Hepatocyte (in vitro differentiated cells): ENCODE measurements around the gene KDM6B. TPM values are rescaled to one million over a fixed set of nuclear protein-coding genes. Genes with fewer than 3 reads are reported as not detected.

Experiments
- DNase-seq: peaks from one replicate; pipeline ENCODE4 v3.0.0-alpha.2; 2016; ENCODE audit warnings: low spot score
- H2AFZ ChIP-seq: fragments of 200-600 bp; sonication (generic); 2 replicates; pipeline ENCODE4 v1.6.0; 2016; ENCODE audit warnings: antibody characterized with exemption, mild to moderate bottlenecking
- H3K27ac ChIP-seq: fragments of 200-600 bp; sonication (generic); 2 replicates; pipeline ENCODE4 v1.5.1; 2016; ENCODE audit warnings: mild to moderate bottlenecking
- H3K27me3 ChIP-seq: fragments of 200-600 bp; sonication (generic); 2 replicates; pipeline ENCODE4 v1.6.1; 2016
- H3K36me3 ChIP-seq: fragments of 200-600 bp; sonication (generic); replicated peaks from 2 replicates; pipeline ENCODE4 v1.5.1; 2016; ENCODE audit warnings: low read depth; ENCODE audit not compliant: insufficient read depth
- H3K4me1 ChIP-seq: fragments of 200-600 bp; sonication (generic); 2 replicates; pipeline ENCODE4 v1.5.1; 2016; ENCODE audit warnings: mild to moderate bottlenecking, moderate library complexity; ENCODE audit not compliant: insufficient read depth
- H3K4me2 ChIP-seq: fragments of 200-600 bp; sonication (generic); 2 replicates; pipeline ENCODE4 v1.6.0; 2016
- H3K4me3 ChIP-seq: fragments of 200-600 bp; sonication (generic); 2 replicates; pipeline ENCODE4 v1.5.1; 2016; ENCODE audit warnings: mild to moderate bottlenecking
- H3K79me2 ChIP-seq: fragments of 200-600 bp; sonication (generic); 2 replicates; pipeline ENCODE4 v1.6.0; 2017; ENCODE audit warnings: mild to moderate bottlenecking
- H3K9me2 ChIP-seq: fragments of 200-600 bp; sonication (generic); replicated peaks from 2 replicates; pipeline ENCODE4 v1.6.0; 2017; ENCODE audit warnings: mild to moderate bottlenecking; ENCODE audit not compliant: insufficient read depth
- H3K9me3 ChIP-seq: fragments of 200-600 bp; sonication (generic); 2 replicates; pipeline ENCODE4 v1.5.1; 2016; ENCODE audit warnings: low read depth, mild to moderate bottlenecking
- H4K20me1 ChIP-seq: fragments of 200-600 bp; sonication (generic); 2 replicates; pipeline ENCODE4 v1.6.0; 2016; ENCODE audit warnings: mild to moderate bottlenecking; ENCODE audit not compliant: insufficient read depth, poor library complexity, severe bottlenecking
- EZH2 ChIP-seq: fragments of 200-600 bp; sonication (generic); IDR thresholded peaks from 2 replicates; pipeline ENCODE4 v1.6.1; 2016; ENCODE audit warnings: antibody characterized with exemption, mild to moderate bottlenecking, borderline replicate concordance
- EZH2phosphoT487 ChIP-seq: fragments of 200-600 bp; sonication (generic); IDR thresholded peaks from one replicate; pipeline ENCODE4 v1.6.1; 2018; ENCODE audit warnings: antibody characterized with exemption, mild to moderate bottlenecking, low read depth, moderate library complexity; ENCODE audit not compliant: unreplicated experiment, severe bottlenecking
- WGBS: methylation state at CpG from one replicate; pipeline ENCODE4 v1.1.6; 2016; ENCODE audit warnings: low lambda C conversion rate; ENCODE audit errors: missing lambda C conversion rate; 5-methylcytosine and 5-hydroxymethylcytosine counted together
- polyA plus RNA-seq: library from polyadenylated mRNA; unstranded; fragments of >200 nt; fragmentation: Nextera tagmentation; extraction: Ambion mirVana; gene quantifications from 2 replicates; pipeline ENCODE4 v1.2.1, GENCODE V29; 2016
- total RNA-seq: library from RNA; depleted of rRNA; stranded (reverse); fragments of >200 nt; gene quantifications from 2 replicates; pipeline ENCODE4 v1.2.3, GENCODE V29; 2014
- TF ChIP-seq, protein P1 (sequence below): fragments of 200-600 bp; sonication (generic); IDR thresholded peaks from 2 replicates; pipeline ENCODE4 v1.5.1; 2016; ENCODE audit warnings: antibody characterized with exemption, mild to moderate bottlenecking; ENCODE audit not compliant: poor library complexity

KDM6B gene
- total and polyA plus RNA-seq, 2 experiments from 2014 or later = 5.9 to 10.2 TPM

DNA sequence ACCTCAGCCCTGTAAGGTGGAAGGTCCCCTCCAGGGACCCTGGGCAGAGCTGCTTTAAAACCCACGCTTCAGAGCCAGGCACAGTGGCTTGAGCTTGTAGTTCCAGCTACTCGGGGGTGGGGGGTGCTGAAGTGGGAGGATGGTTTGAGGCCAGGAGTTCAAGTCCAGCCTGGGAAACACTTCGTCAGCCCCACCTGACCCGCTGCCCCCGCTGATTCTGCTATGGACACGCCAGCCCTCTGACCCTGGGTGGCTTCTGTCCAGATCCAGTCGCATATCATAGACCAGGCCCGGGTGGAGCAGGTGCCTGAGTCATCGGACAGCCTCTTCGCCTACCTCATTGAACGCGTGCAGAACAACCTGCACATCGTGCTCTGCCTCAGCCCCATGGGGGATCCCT, 35.2 kb upstream of the KDM6B start:
- Histone ChIP-seq H2AFZ (no peak overlapping the region), H3K79me2 (no peaks in the 10 kb centered on the region), H4K20me1 (no peaks in the 10 kb centered on the region), H3K4me1 (no peaks in the 10 kb centered on the region), H3K4me2 (no peak overlapping the region), H3K27ac (no peak overlapping the region), H3K9me3 (no peaks in the 10 kb centered on the region), H3K27me3 (no peaks in the 10 kb centered on the region), H3K36me3 (no peaks in the 10 kb centered on the region), H3K9me2 (no peaks in the 10 kb centered on the region), H3K4me3 (no peak overlapping the region)
- 83% methylated on average over 13 of the region's 13 CpGs for WGBS
- TF ChIP-seq EZH2phosphoT487 = no peak
- no peak for TF ChIP-seq EZH2
- TF ChIP-seq, protein P1, sequence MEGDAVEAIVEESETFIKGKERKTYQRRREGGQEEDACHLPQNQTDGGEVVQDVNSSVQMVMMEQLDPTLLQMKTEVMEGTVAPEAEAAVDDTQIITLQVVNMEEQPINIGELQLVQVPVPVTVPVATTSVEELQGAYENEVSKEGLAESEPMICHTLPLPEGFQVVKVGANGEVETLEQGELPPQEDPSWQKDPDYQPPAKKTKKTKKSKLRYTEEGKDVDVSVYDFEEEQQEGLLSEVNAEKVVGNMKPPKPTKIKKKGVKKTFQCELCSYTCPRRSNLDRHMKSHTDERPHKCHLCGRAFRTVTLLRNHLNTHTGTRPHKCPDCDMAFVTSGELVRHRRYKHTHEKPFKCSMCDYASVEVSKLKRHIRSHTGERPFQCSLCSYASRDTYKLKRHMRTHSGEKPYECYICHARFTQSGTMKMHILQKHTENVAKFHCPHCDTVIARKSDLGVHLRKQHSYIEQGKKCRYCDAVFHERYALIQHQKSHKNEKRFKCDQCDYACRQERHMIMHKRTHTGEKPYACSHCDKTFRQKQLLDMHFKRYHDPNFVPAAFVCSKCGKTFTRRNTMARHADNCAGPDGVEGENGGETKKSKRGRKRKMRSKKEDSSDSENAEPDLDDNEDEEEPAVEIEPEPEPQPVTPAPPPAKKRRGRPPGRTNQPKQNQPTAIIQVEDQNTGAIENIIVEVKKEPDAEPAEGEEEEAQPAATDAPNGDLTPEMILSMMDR = no peak
- no peak for DNase-seq

DNA sequence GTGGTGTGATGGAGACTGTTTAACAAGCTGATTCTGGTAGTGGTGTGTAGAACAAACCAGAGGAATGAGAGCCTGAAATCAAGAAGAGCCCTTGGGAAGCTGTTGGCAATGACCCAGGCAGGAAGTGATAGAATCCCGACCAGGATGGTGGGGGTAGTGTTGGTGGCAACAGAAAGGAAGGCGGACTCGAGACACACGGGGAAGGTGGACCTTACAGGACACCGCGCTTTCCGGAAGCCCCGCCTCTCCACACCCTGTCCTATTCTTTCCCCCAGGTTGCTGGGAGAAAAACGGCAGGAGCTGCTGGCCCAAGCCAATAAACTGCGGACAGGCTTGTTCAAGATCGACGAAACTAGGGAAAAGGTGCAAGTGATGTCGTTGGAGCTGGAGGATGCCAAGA, 30.0 kb upstream of the KDM6B start:
- no peaks in the 10 kb centered on the region for H4K20me1 ChIP-seq
- H3K36me3 ChIP-seq = no peaks in the 10 kb centered on the region
- H3K4me3 ChIP-seq = no peak overlapping the region
- no peaks in the 10 kb centered on the region for H3K27me3 ChIP-seq
- H2AFZ ChIP-seq = no peak overlapping the region
- no peak for TF ChIP-seq EZH2phosphoT487
- TF ChIP-seq EZH2 = no peak
- TF ChIP-seq, protein P1 = no peak
- H3K9me3 ChIP-seq = no peaks in the 10 kb centered on the region
- no peak for DNase-seq
- WGBS = 72% methylated on average over 13 of the region's 13 CpGs
- no peak overlapping the region for H3K27ac ChIP-seq
- no peaks in the 10 kb centered on the region for H3K9me2 ChIP-seq
- no peak overlapping the region for H3K4me2 ChIP-seq
- no peaks in the 10 kb centered on the region for H3K4me1 ChIP-seq
- no peaks in the 10 kb centered on the region for H3K79me2 ChIP-seq

DNA sequence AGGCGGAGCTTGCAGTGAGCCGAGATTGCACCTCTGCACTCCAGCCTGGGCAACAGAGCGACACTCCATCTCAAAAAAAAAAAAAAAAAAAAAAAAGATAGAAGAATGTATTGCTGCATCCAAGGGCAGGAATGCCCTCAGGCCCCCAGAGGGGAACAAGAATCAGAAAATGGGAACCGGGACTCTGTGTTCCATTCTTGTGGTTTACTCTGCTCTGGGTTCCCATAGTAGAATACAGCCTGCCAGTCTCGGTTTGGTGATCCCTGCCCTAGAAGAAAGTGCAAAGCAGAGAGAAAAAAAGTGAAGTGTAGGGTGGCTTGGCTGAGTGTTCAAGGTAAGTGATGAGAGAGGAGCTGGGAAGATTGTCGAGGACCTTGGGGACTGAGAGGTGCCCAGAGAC, 27.4 kb upstream of the KDM6B start:
- Histone ChIP-seq H3K4me1 (no peaks in the 10 kb centered on the region), H3K36me3 (no peaks in the 10 kb centered on the region), H3K4me3 (no peak overlapping the region), H2AFZ (no peak overlapping the region), H3K79me2 (no peaks in the 10 kb centered on the region), H3K9me3 (no peaks in the 10 kb centered on the region), H3K27ac (no peak overlapping the region), H4K20me1 (no peaks in the 10 kb centered on the region), H3K27me3 (no peaks in the 10 kb centered on the region), H3K4me2 (no peak overlapping the region), H3K9me2 (no peaks in the 10 kb centered on the region)
- TF ChIP-seq EZH2phosphoT487 = no peak
- no peak for TF ChIP-seq EZH2
- TF ChIP-seq, protein P1 = no peak
- no peak for DNase-seq
- WGBS = 94% methylated on average over 6 of the region's 6 CpGs

DNA sequence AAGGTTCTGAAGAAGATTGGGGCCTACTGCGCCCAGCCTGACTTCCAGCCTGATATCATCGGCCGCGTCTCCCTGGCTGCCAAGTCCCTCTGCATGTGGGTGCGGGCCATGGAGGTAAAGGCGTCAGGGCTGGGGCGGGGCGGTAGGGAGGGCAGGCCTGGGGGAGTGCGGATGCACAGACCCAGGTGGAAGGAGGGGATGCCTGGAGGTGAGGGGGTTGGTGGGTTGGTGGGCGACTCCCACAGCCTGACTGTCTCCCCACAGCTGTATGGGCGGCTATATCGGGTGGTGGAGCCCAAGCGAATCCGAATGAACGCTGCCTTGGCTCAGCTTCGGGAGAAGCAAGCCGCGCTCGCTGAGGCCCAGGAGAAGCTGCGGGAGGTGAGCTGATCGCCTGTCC, 26.8 kb upstream of the KDM6B start:
- WGBS = 96% methylated on average over 16 of the region's 21 CpGs
- H4K20me1 ChIP-seq = no peaks in the 10 kb centered on the region
- no peaks in the 10 kb centered on the region for H3K79me2 ChIP-seq
- no peak overlapping the region for H3K4me3 ChIP-seq
- no peak overlapping the region for H2AFZ ChIP-seq
- H3K4me2 ChIP-seq = no peak overlapping the region
- H3K9me2 ChIP-seq = no peaks in the 10 kb centered on the region
- H3K4me1 ChIP-seq = no peaks in the 10 kb centered on the region
- no peak overlapping the region for H3K27ac ChIP-seq
- H3K36me3 ChIP-seq = no peaks in the 10 kb centered on the region
- no peaks in the 10 kb centered on the region for H3K9me3 ChIP-seq
- H3K27me3 ChIP-seq = no peaks in the 10 kb centered on the region
- DNase-seq = no peak
- no peak for TF ChIP-seq EZH2
- TF ChIP-seq, protein P1 = no peak
